GM18505 (cell line): ENCODE measurements around the gene CDH8.
"Not testable (repeated sequence)": the region's sequence is repeated elsewhere in the genome, so short reads cannot be mapped to it uniquely, and the experiment has no call there.

ENCODE experiments used
- ATAC-seq: cut with Tn5 transposase; IDR thresholded peaks from one replicate; pipeline ENCODE4 v1.9.1; 2021; ENCODE audit not compliant: unreplicated experiment
- POLR2A ChIP-seq: IDR thresholded peaks from 4 replicates; pipeline ENCODE4 v1.6.1; 2011; ENCODE audit warnings: borderline replicate concordance; ENCODE audit not compliant: insufficient read depth, insufficient read length; ENCODE audit errors: extremely low read depth

The CDH8 gene

DNA sequence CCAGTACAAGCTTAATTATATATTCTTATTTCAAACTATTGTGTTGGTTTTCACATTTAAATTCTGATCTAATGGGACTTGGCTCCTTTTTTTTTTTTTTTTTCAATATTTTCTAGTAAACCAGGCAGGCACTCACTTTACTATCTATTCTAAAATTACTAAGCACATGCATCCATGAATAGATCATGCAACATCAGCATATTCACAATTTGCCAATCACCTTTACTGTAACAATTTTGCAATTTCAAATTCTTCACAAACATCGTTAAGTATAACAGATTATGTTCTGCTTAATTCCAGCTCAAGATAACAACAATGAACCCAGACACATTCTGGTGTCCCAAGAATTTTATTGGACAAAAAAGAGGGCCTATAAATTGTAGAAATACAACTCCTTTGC lies 217.4 kb downstream of the CDH8 start:
- no peak for ATAC-seq
- no peak for TF ChIP-seq POLR2A

DNA sequence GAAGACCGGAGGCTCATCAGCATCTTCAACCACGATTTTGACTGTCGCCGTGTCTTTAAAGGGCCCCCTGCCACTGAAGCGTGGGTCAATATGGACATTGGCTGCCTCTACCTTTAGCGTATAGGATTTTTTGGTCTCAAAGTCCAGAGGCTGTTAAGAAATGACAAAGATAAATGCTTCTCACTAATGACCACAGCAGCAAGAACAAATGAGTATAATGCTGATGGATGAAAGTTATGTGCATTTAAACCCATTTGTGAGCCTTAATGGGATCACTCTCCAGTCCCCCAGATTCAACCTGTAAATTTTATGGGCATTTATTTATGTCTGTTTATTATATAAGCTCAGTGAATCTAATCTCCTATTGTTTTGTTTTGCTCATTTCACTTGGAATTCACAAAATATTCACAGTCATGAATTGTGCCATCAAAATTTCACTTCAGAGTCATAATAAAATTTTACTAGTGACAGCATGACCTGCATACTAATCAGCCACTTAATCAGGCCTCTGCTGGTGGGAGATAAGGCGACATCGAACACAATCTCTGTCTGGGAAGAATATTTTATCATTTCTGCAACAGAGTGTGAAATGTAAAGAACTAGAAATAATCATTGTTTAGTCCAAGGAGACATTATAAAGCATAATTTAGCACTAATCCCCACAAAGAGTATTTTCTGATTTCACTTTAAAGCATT lies 218.5 kb downstream of the CDH8 start:
- no peak for TF ChIP-seq POLR2A
- no peak for ATAC-seq

DNA sequence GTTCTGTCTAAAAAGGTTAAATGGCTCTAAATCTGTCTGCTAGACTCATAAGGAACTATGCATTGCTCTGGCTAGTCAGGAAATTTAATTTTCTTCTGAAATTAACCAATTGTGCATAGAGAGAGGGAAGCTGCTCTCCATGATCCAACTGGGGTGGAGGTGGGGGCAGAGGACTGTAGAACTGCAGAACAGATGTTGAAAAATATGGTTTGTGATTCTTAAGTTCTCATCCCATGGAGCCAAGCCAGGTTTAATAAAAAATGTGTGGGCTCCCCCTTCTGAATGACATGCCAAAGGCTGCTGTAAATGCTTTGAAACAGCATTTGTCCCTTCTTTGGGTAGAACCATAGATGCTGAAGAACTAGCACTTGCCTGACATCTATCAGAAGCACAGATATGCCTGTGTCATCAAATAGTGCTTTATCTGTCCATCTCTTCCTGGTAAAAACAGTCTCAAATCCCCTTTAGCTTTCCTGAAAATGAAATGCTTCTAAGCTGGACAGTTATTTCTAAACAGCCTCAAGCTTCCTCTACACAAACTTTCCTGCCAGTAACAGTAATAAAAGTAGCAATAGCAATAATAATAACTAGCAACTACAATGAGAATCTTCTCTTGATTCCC lies 221.4 kb downstream of the CDH8 start:
- no peak for ATAC-seq
- no peak for TF ChIP-seq POLR2A

DNA sequence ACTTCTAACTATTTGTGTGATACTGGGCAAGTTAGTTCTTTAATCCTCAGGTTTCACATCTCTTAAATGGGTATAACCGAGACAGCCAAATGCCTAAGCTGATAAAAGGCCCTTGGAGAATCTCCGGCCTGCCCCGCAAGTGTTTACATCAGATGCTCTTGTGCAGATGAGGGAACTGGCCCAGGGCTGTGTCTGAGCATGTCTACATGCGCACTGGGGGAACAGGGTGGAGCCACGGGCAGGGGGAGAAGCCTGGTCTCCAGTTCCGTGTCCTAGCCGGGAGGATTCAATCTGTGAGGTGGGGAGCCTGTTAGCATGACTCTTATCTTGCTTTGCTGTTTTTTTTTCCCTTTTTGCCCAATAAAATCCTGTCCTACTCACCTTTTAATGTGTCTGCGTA lies 222.9 kb downstream of the CDH8 start:
- no peak for ATAC-seq
- no peak for TF ChIP-seq POLR2A

DNA sequence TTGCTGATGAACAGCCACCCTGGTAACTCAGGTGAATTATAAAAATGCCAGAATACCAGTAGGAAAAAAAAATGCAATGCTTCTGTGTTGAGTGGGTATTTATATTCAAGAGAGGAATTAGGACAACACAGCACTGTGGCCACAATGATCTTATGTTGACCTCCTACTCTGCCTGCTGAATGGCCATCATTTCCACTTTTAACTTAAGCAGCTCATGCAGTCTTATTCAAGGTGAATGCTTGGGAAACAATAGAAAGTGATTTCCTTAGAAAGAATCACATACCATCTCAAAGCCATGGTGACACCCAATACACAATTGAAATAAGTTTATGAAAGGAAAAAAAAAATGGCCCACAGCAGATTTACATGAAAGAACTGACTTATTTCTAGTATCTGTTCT lies 224.0 kb downstream of the CDH8 start:
- no peak for ATAC-seq
- TF ChIP-seq POLR2A: no peak

DNA sequence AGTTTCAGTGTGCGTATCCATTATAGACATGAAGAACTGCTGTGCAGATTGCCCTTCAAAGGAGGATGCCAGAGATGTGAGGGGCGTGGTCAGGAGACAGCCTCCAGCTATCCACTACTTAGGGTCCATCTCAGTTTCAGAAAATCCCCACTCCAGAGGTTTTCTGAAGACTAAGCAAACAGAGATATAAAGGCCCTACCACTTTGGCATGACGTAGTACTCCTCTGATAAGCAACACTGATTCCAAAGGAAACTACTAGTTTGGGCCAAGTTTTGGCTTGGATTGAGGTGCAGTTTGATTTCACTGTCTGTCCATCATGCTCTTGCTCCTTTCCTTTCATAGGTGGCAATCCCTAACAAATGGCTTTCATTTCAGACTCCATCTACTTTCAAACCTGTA lies 228.7 kb downstream of the CDH8 start:
- TF ChIP-seq POLR2A: no peak
- no peak for ATAC-seq

DNA sequence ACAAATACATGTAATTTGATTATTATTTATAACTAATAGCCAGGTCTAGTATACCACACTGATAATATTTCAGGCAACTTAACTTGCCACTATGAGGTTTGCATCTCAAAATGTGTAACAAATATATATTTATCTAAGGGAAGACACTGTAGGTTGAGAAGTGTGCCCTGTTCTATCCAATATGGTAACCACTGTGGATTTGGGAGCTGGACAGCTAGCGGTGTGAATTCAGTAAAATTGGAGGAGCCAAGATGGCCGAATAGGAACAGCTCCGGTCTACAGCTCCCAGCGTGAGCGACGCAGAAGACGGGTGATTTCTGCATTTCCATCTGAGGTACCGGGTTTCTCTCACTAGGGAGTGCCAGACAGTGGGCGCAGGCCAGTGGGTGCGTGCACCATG lies 235.0 kb downstream of the CDH8 start:
- not testable (repeated sequence) for ATAC-seq

DNA sequence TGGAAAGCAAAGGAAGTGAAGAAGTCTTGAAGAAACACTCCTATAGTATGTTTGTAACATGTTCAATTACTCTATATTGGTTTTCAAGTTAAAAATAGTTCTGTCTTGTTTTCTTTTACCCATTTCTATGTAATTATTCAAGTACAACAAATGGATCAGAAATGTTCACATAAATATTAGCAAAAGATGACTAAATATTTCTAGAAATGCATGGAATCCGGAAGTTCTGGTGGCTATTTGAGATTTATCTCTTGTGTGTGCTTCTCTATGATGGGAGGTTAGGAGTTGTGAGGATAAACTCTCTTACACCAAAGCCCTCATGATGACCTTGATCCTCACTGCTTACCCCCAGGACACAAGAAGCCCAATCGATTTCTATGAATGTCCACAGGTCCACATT lies 237.5 kb downstream of the CDH8 start:
- no peak for TF ChIP-seq POLR2A
- ATAC-seq: no peak

DNA sequence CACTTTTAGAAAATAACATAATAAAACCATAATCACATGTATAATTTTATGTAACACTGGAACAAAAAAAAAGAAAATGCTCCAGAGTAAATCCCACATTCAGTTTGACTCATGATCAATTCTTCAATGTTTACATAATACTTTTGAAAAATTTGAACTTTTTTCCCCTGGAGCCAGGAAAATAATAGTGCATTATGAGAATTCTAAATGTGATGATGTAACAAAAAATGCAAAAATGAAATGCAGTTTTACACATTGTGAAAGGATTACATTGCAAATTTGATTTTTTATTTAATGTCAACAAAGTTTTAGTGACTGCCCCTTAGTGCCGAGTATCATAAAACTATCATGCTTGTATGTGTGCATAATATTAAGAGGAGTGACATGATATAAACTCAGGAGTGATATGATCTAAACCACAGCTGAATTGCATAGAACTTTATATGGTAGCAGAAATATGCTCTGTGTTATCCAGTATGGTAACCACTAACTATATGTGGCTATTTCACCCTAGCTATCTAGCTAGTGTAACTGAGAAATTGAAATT lies 238.2 kb downstream of the CDH8 start:
- no peak for ATAC-seq
- no peak for TF ChIP-seq POLR2A

DNA sequence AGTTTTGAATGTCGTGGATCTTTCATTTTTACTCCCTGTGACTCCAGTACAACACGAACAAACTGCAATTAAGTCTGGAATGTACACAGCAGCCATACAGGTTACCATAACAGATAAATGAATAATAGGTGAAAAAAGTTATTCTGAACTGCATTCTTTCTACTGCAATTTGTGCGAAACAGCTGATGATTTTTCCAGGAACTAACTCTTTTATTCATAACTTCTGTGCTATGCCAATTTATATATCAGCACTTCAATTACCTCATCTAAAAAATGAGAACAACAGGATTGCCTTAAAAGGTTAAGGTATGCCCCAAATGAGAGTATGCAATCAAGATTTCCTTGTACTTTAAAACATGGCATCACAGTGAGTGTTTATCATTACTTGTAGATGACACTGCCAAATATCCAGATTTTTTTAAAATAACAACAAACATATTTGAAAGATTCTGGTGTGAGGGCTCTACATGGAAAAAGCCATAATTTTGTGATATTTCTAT lies 238.9 kb downstream of the CDH8 start:
- no peak for TF ChIP-seq POLR2A
- ATAC-seq: no peak

DNA sequence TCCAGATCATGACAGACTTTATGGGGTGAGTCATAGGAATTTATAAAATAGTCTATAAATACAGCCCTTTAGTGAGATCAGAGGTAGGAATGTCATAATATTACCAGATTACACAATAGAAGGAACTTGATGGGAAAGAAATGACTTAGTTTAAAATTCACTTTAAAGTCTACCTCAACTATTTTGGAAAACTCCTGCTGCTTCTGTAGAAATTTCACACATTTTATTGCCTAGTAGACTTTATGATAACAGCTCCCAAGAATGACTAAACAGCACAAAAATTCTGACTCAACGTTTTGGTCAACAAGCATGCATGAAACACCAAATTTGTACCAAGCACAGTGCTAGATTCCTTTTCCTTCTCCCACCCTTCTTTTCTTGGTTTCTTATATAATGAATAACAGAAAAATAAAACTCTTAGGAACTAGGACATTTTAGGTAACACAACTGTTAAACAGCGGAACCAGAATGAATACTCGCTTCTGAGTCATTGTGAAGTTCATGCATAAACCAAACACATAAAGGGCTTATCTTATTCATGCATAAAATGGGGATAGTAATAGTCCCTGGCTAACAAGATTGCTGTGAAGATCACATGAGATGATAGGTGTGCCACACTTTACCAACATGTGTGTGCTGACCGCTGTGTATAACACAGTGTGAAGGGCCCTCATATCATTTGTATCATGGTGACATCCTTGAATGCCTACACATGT lies 243.9 kb downstream of the CDH8 start:
- no peak for TF ChIP-seq POLR2A
- no peak for ATAC-seq

DNA sequence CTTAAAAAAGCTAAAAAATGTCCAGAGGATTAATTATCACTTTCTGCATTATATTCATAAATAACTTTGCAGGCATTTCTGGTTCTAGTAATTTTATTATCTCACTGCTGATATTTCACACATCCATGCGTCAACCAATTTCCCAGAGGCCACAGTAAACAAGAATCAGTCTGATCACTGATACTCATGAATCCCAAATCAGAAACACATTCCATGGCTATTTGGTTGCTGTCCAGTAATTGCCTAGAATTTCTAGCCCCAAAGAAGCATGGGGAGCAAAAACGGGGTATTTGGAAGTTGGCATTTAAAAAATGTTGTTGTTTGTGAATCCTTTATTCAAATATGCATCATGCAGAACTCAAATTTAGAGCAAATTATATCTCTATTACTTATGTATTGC lies 244.8 kb downstream of the CDH8 start:
- TF ChIP-seq POLR2A: no peak
- ATAC-seq: no peak

DNA sequence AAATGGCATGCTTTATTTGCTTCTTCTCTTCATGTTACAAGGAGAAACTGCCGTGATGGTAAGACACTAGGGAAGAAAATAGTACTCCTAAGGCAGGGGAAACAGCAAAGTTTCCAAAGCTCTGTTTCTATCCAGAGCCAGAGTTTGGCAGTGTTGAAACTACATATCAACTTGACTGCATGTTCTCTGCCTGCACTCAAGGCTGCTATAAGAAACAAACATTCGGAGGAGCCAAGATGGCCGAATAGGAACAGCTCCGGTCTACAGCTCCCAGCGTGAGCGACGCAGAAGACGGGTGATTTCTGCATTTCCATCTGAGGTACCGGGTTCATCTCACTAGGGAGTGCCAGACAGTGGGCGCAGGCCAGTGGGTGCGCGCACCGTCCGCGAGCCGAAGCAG lies 254.4 kb downstream of the CDH8 start:
- not testable (repeated sequence) for ATAC-seq

DNA sequence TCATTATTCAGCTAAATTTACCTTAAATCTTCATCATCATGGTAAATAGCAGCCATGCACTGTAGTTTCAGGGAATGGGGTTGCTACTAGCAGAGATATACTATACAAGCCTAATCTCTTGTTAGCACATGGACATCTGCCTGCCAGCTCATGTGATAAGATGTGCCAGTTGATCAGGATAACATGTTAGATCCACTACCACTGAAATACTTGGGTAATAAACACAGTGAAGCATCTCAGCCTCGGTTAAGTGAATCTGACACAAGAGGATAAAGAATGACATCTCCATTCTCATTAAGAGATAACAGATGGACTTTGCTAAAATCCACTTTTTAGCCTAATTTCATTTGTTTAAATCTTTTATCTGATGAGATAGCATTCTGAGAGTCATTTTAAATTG lies 256.1 kb downstream of the CDH8 start:
- ATAC-seq: no peak
- no peak for TF ChIP-seq POLR2A
